Bronchial epithelial cell (primary cell): Measurements from ENCODE around the gene RAB11FIP4. TPM values are rescaled to one million over a fixed set of nuclear protein-coding genes. Genes with fewer than 3 reads are reported as not detected.

Experiments used
- DNase-seq: peaks from one replicate; pipeline ENCODE4 v3.0.0-alpha.2; 2010; ENCODE audit warnings: low read depth
- FAIRE-seq: peaks from 2 replicates; lab custom pipeline; 2011; peaks lifted over from hg19 to GRCh38; lab: Jason Lieb, UNC
- H3K27me3 ChIP-seq: 2 replicates; pipeline ENCODE4 v1.5.1; 2011; ENCODE audit warnings: low read length; ENCODE audit not compliant: control insufficient read depth, insufficient read depth
- H3K36me3 ChIP-seq: 2 replicates; pipeline ENCODE4 v1.5.1; 2011; ENCODE audit warnings: low read length; ENCODE audit not compliant: control insufficient read depth, insufficient read depth
- H3K4me3 ChIP-seq: 2 replicates; pipeline ENCODE4 v1.5.1; 2011; ENCODE audit warnings: mild to moderate bottlenecking, low read depth, low read length, control low read depth
- total RNA-seq: library from RNA; depleted of rRNA; stranded (reverse); fragments of >200 nt; gene quantifications from 2 replicates; pipeline ENCODE4 v1.2.1, GENCODE V29; 2014
- TF ChIP-seq, protein P1 (sequence below): IDR thresholded peaks from 2 replicates; pipeline ENCODE4 v1.5.1; 2011; ENCODE audit warnings: mild to moderate bottlenecking, moderate library complexity, low read length, control low read depth, inconsistent platforms; ENCODE audit not compliant: insufficient read depth, severe bottlenecking

The RAB11FIP4 gene
- total RNA-seq, 1 donor from 2014 or later, result 17.6 TPM

DNA sequence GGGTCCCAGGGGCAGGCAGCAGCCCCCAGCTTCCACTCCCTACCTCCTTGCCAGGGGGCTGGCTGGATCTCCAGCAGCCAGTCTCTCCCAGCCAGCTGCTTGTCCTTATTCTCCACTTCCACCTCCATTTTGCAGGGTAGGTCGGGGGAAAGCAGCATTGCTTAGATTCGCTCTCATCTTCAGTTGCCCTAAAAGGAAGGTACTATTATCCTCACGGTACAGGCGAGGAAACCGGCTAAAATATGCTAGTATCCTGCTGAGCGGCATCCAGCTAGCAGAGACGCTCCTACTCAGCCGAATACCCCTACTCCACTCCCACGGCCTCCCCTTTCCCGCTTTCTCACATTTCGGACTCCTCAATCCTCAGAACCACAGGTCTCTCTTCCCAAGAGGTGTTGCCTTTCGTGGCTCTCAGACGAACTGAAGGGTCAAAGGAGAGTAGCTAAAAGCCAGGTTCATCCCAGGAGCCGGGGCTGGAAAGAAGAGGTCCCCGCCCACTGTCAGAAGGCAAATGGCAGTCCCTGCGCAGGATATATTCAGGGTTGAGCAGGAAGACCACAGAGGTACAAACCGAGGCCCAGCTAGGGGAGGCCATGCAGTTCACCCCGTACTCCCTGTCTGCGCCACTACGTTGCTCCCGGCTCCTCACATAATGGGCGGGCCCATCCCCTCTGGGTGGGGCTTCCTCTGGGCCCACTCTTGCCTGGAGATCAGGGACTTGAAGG lies 1.7 kb upstream of the RAB11FIP4 start:
- H3K27me3 ChIP-seq, result peaks cover 24% of the 10 kb centered on the region
- TF ChIP-seq, protein P1, sequence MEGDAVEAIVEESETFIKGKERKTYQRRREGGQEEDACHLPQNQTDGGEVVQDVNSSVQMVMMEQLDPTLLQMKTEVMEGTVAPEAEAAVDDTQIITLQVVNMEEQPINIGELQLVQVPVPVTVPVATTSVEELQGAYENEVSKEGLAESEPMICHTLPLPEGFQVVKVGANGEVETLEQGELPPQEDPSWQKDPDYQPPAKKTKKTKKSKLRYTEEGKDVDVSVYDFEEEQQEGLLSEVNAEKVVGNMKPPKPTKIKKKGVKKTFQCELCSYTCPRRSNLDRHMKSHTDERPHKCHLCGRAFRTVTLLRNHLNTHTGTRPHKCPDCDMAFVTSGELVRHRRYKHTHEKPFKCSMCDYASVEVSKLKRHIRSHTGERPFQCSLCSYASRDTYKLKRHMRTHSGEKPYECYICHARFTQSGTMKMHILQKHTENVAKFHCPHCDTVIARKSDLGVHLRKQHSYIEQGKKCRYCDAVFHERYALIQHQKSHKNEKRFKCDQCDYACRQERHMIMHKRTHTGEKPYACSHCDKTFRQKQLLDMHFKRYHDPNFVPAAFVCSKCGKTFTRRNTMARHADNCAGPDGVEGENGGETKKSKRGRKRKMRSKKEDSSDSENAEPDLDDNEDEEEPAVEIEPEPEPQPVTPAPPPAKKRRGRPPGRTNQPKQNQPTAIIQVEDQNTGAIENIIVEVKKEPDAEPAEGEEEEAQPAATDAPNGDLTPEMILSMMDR, result no peak
- no peak for DNase-seq
- H3K4me3 ChIP-seq, result no peak overlapping the region
- no peaks in the 10 kb centered on the region for H3K36me3 ChIP-seq
- FAIRE-seq, result no peak

DNA sequence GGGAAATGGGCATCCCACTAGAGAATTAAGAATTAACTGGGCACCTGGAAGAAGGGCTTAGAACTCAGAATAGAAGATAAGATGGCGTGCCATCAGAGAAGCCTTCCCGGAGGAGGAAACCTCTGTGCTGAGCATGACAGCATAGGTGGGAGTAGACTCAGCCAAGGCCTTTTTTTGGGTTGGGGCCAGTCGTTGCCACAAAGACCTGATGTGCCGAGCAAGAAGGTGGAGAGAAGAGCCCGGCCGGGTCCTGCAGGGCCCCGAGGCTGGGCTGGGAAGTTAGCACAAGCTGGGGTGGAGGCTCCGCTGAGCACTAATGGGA lies 1.1 kb upstream of the RAB11FIP4 start:
- H3K27me3 ChIP-seq, result peaks cover 27% of the 10 kb centered on the region
- no peaks in the 10 kb centered on the region for H3K36me3 ChIP-seq
- H3K4me3 ChIP-seq, result no peak overlapping the region
- DNase-seq, result no peak
- TF ChIP-seq, protein P1, result no peak
- FAIRE-seq, result no peak

DNA sequence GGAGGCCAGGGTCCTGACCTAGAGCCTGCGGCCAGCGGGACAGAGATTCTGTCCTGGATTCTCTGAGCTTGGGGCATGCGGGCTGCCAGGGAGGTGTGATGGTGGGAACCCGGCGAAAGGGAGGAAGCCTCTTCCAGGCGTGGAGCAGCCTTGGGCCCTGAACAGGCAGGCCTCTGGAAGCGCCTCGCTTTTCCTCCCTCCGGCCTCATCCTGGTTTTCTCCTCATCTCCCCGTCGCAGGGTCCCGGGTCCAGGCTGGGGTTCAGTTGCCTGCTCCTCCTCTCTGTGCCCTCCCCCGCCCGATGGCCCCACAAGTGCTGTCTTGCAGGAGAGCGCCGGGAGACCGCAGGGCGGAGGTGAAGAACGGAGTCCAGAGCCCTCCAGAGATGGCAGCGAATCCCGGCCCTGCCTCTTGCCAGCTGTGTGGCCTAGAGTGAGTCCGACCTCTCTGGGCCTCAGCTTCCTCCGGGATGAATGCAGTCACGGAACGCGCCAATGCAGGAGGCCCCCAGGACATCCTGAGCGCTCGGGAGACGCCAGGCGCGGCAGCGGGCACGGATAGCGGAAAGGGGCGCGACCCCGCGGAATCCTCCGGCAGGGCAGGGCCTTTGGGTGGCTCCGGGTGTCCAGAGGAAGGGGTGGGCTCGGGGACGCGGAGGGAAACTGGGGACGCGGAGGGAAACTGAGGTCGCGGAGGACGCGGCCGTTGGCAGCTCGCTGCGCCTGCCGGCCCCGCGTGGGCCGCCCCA lies 553 bp upstream of the RAB11FIP4 start:
- TF ChIP-seq, protein P1, result no peak
- no peak for DNase-seq
- H3K27me3 ChIP-seq, result peaks cover 28% of the 10 kb centered on the region
- no peak for FAIRE-seq
- H3K36me3 ChIP-seq, result no peaks in the 10 kb centered on the region
- no peak overlapping the region for H3K4me3 ChIP-seq

DNA sequence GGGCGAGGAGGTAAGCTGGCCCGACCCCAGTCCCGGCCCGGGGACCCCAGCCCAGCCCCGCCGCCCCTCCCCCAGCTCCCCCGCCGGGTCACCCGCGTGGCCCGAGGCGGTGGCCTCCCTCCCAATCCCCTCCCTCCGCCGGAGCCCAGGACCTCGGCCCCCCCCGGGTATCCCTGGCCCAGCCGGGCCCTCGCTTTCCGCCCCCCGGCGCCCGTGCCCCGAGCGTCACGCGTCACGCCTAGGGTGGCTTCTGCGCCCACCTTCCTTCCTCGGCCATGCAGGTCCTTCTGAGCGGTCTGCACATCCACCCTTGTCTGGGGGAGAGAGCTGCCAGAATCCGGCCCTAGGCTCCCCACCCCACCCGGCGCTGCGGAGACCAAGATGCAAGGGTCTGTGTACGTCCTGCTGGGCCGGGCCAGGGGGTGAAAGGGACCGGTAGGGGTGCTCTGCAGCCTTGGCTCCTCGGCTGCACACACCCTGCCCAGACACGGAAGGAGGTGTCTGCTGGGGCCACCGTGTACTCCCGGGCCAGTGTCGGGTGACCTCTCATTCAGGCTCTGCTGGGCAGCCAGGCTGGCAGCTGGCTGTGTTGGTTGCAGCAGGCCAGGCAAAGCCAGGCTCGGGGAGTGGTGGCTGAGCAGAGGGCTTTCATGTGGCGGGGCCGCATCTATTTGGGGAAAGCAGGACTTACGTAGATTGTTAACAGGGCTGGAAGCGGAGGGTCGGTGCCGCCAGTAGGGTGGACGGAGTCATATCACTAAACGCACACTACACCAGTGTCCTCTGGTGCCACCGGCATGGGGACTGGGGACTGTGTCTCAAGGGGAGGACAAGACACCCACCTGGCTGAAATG lies 754 bp downstream of the RAB11FIP4 start:
- DNase-seq, result no peak
- no peak for FAIRE-seq
- Histone ChIP-seq H3K27me3 (peaks cover 28% of the 10 kb centered on the region), H3K36me3 (no peaks in the 10 kb centered on the region), H3K4me3 (no peak overlapping the region)
- TF ChIP-seq, protein P1, result no peak

DNA sequence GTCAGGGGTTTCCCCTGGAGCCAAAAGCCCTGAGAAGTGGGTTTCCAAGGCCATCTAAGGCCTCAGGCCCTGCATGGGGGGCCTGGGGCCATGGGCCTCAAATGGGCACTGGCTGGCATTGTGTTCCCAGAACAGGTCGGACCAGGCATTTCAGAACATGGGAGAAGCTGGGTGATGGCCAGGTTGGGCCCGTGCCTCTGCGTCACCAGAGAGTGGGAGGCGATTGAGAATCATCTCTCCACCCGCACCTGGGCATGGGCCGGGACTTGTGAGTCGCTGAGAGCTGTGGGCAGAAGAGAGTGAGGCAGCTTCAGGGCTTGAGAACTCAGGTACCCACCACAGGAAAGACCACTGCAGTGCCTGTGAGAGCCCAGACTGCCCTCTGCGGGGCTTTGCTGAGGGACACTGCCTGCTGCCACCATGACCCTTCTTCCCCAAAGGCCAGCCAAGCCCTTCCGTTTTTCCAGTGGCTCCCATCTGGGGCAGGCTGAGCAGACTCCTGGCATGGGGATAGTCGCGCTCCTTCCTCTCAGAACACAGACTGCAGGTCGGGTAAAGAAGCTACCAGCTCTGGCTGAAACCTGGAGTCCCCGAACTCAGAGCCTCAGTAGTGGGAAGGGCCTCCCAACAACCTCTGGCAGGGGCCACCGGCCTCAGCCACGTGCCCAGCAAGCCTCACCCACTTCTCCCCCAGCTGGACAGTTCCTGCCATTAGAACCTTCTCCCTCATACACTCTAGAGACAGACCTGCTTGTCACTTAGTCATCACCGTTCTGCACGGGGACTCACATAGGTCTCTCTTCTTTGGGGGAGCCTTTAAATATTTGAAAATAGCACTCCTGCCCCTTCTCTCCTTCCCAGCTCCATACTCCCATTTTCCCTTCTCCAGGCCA lies 1.6 kb downstream of the RAB11FIP4 start:
- H3K36me3 ChIP-seq, result no peaks in the 10 kb centered on the region
- DNase-seq, result peak; percentile 41
- peaks cover 28% of the 10 kb centered on the region for H3K27me3 ChIP-seq
- H3K4me3 ChIP-seq, result no peak overlapping the region
- TF ChIP-seq, protein P1, result no peak
- no peak for FAIRE-seq
